K562 (cell line): ENCODE data around the gene MYO18A. TPM values are rescaled to one million over a fixed set of nuclear protein-coding genes. Genes with fewer than 3 reads are reported as not detected.

Source experiments
- ATAC-seq: fragments of 200-7000 bp; cut with Tn5 transposase; 3 replicates; pipeline ENCODE4 v1.9.1; 2020; ENCODE audit warnings: moderate library complexity
- BruUV-seq: library from RNA; stranded (reverse); fragments of 400-500 nt; replicated peaks from 2 replicates; lab custom pipeline; 2021; lab: Mats Ljungman, UMichigan
- CTCF ChIA-PET: fragments of 300-600 bp; formaldehyde crosslinking; extraction: SDS; loops from one replicate; lab custom pipeline; 2021; ENCODE audit warnings: low intra/inter-chr PET ratio; lab: Yijun Ruan, JAX
- POLR2A ChIA-PET: fragments of 300-600, 350-650 bp; sonication (Branson Sonifier 250); formaldehyde crosslinking; extraction: SDS; loops from one replicate; lab custom pipeline; 2021; ENCODE audit warnings: antibody characterized with exemption, inconsistent platforms; lab: Yijun Ruan, JAX
- DNase-seq, 4 experiments: peaks; one replicate each; pipeline versions ENCODE4 v3.0.0 to v3.0.0-alpha.2; 2011 to 2018; ENCODE audit warnings: low spot score in 3 of 4, mixed read lengths in 3 of 4; ENCODE audit errors: extremely low read depth in 1 of 4
- FAIRE-seq: peaks from 2 replicates; lab custom pipeline; 2011; peaks lifted over from hg19 to GRCh38; lab: Jason Lieb, UNC
- H2AFZ ChIP-seq: 2 replicates; pipeline ENCODE4 v1.6.0; 2011; ENCODE audit warnings: low read depth, low read length, control low read depth, inconsistent platforms
- H3K27ac ChIP-seq: fragments of 200-600 bp; 3 replicates; pipeline ENCODE4 v1.8.0; 2011; ENCODE audit warnings: low read depth, mild to moderate bottlenecking, control low read depth, inconsistent platforms, low read length, moderate library complexity, mixed read lengths; ENCODE audit errors: extremely low read depth
- H3K27me3 ChIP-seq, 2 experiments: fragments of 300-600 bp in 1 of 2; 2 replicates in 1 of 2; 3 replicates in 1 of 2; pipeline versions ENCODE4 v1.6.0 to v1.8.0; 2011; ENCODE audit warnings: inconsistent platforms in 2 of 2, low read length in 2 of 2, mild to moderate bottlenecking in 1 of 2, mixed read lengths in 1 of 2, moderate library complexity in 1 of 2; ENCODE audit not compliant: control insufficient read depth in 2 of 2, insufficient read depth in 2 of 2
- H3K36me3 ChIP-seq: fragments of 300-600 bp; 3 replicates; pipeline ENCODE4 v1.8.0; 2011; ENCODE audit warnings: mild to moderate bottlenecking, low read length, inconsistent platforms; ENCODE audit not compliant: control insufficient read depth, insufficient read depth
- H3K4me1 ChIP-seq, 2 experiments: fragments of 200-600 bp in 1 of 2; replicated peaks in 1 of 2; 2 replicates in 1 of 2; 3 replicates in 1 of 2; pipeline versions ENCODE4 v1.5.1 to v1.8.0; 2011; ENCODE audit warnings: inconsistent platforms in 2 of 2, low read length in 2 of 2, mild to moderate bottlenecking in 1 of 2, mixed read lengths in 1 of 2, moderate library complexity in 1 of 2; ENCODE audit not compliant: control insufficient read depth in 2 of 2, insufficient read depth in 2 of 2
- H3K4me2 ChIP-seq: 2 replicates; pipeline ENCODE4 v1.6.1; 2011; ENCODE audit warnings: low read length, control low read depth, inconsistent platforms, mixed read lengths; ENCODE audit not compliant: insufficient read depth
- H3K4me3 ChIP-seq: fragments of 200-600 bp; sonication (generic), shearing (Covaris generic); 2 replicates; pipeline ENCODE4 v1.5.1; 2016; ENCODE audit warnings: control low read depth, inconsistent platforms
- H3K79me2 ChIP-seq: fragments of 200-600 bp; 3 replicates; pipeline ENCODE4 v1.8.0; 2011; ENCODE audit warnings: low read length, inconsistent platforms; ENCODE audit not compliant: control insufficient read depth, insufficient read depth
- H3K9ac ChIP-seq, 2 experiments: 2 replicates each; pipeline versions ENCODE4 v1.6.0 to v1.6.1; 2011; ENCODE audit warnings: low read depth in 2 of 2, low read length in 2 of 2, control low read depth in 1 of 2, inconsistent platforms in 1 of 2, mild to moderate bottlenecking in 1 of 2, mixed read lengths in 1 of 2; ENCODE audit not compliant: insufficient read depth in 1 of 2
- H3K9me1 ChIP-seq: one replicate; pipeline ENCODE4 v1.6.0; 2011; ENCODE audit warnings: inconsistent platforms, mild to moderate bottlenecking, low read length, moderate library complexity; ENCODE audit not compliant: control insufficient read depth, insufficient read depth
- H3K9me3 ChIP-seq: replicated peaks from 2 replicates; pipeline ENCODE4 v1.5.1; 2011; ENCODE audit warnings: low read depth, low read length, inconsistent platforms; ENCODE audit not compliant: control insufficient read depth, insufficient read depth
- H4K20me1 ChIP-seq: replicated peaks from 2 replicates; pipeline ENCODE4 v1.6.1; 2011; ENCODE audit warnings: low read length, inconsistent platforms, mixed read lengths; ENCODE audit not compliant: control insufficient read depth, insufficient read depth
- ELK3 ChIP-seq: fragments of 450-650 bp; formaldehyde crosslinking; IDR thresholded peaks from 2 replicates; pipeline ENCODE4 v1.4.0; 2020; ENCODE audit warnings: mild to moderate bottlenecking
- HSF4 ChIP-seq: fragments of 250-450 bp; sonication (Bioruptor Pico); IDR thresholded peaks from 2 replicates; pipeline ENCODE4 v2.1.2; 2022; ENCODE audit warnings: mild to moderate bottlenecking, moderate library complexity, borderline replicate concordance
- ILK ChIP-seq: fragments of 450-650 bp; IDR thresholded peaks from 2 replicates; pipeline ENCODE4 v1.6.1; 2016; ENCODE audit warnings: missing genetic modification characterization, low read depth, mild to moderate bottlenecking, missing compliant biosample characterization, moderate library complexity, borderline replicate concordance
- IRF2 ChIP-seq: sonication (generic); formaldehyde crosslinking; IDR thresholded peaks from 2 replicates; pipeline ENCODE4 v1.8.1; 2022; ENCODE audit warnings: mild to moderate bottlenecking, missing genetic modification reagents
- L3MBTL2 ChIP-seq: fragments of 450-650 bp; IDR thresholded peaks from 2 replicates; pipeline ENCODE4 v1.6.1; 2016; ENCODE audit warnings: mild to moderate bottlenecking, moderate library complexity
- RBM34 ChIP-seq: fragments of 200-400 bp; formaldehyde crosslinking; IDR thresholded peaks from 2 replicates; pipeline ENCODE4 v1.6.1; 2018; ENCODE audit warnings: low read length, borderline replicate concordance; ENCODE audit not compliant: insufficient read depth
- SMAD1 ChIP-seq: fragments of 150-350 bp; IDR thresholded peaks from 2 replicates; pipeline ENCODE4 v1.6.1; 2014; ENCODE audit warnings: low read length, low read depth; ENCODE audit not compliant: partially characterized antibody
- TOE1 ChIP-seq, 2 experiments: fragments of 450-650 bp in 1 of 2; sonication (generic) in 1 of 2; formaldehyde crosslinking in 1 of 2; IDR thresholded peaks; 2 replicates each; pipeline versions ENCODE4 v1.7.1 to v1.8.0; 2016 to 2022; ENCODE audit warnings: borderline replicate concordance in 2 of 2, mild to moderate bottlenecking in 2 of 2, antibody characterized with exemption in 1 of 2, inconsistent platforms in 1 of 2, low read depth in 1 of 2, missing genetic modification reagents in 1 of 2, moderate library complexity in 1 of 2
- ZNF644 ChIP-seq: fragments of 200-800 bp; sonication (Bioruptor generic); IDR thresholded peaks from 2 replicates; pipeline ENCODE4 v1.6.1; 2016; ENCODE audit warnings: low read depth, missing genetic modification characterization, missing compliant biosample characterization
- ZNF778 ChIP-seq: fragments of 450-650 bp; formaldehyde crosslinking; IDR thresholded peaks from 2 replicates; pipeline ENCODE4 v1.4.0; 2020; ENCODE audit warnings: mild to moderate bottlenecking, moderate library complexity
- ZZZ3 ChIP-seq: fragments of 450-650 bp; IDR thresholded peaks from 2 replicates; pipeline ENCODE4 v1.6.1; 2016; ENCODE audit warnings: antibody characterized with exemption, mild to moderate bottlenecking, moderate library complexity
- WGBS: fragments of 100-300 bp; shearing (Covaris generic); methylation state at CpG from one replicate; pipeline ENCODE4 v1.1.6; 2016; ENCODE audit warnings: low coverage, mixed read lengths; ENCODE audit not compliant: insufficient coverage; ENCODE audit errors: missing lambda C conversion rate; 5-methylcytosine and 5-hydroxymethylcytosine counted together
- in situ Hi-C: fragments of 300-500 bp; cut with MboI; formaldehyde crosslinking; loops from 4 replicates; pipeline ENCODE4 v1.15.0; 2018; ENCODE audit warnings: inconsistent platforms, mixed read lengths
- intact Hi-C: fragments of 100-400 bp; cut with micrococcal nuclease; formaldehyde crosslinking; loops from 2 replicates; pipeline ENCODE4 v1.14.2; 2022
- polyA plus RNA-seq, 8 experiments: library from polyadenylated mRNA; depleted of rRNA in 4 of 8; stranded (reverse) in 5 of 8; unstranded in 3 of 8; fragments of >200 nt; fragmentation: Nextera tagmentation in 2 of 8; fragmentation: Illumina TruSeq in 1 of 8; extraction: Ambion mirVana in 2 of 8; extraction: Trizol in 1 of 8; gene quantifications; 2 replicates each; pipeline versions ENCODE4 v1.2.1 to v1.2.3, GENCODE V29; 2011 to 2014; ENCODE audit warnings: inconsistent platforms in 1 of 8, missing spikeins in 1 of 8
- total RNA-seq, 7 experiments: library from RNA; depleted of rRNA in 6 of 7; stranded (reverse); fragments of >200 nt in 6 of 7; fragmentation: Illumina TruSeq in 2 of 7; extraction: Trizol in 2 of 7; gene quantifications; 2 replicates each; pipeline versions ENCODE4 v1.2.1 to v1.2.3, GENCODE V29; 2011 to 2021; ENCODE audit warnings: low replicate concordance in 1 of 7

Gene MYO18A
- total and polyA plus RNA-seq, 9 of the 15 experiments (the other 6 are each of a cell fraction or from before 2014, with no cell fraction given) = 2.5 to 65.4 (median 17.1) TPM

GRCh38 chr17:29165800-29166506, 14.2 kb downstream of the MYO18A start:
- POLR2A ChIA-PET = interaction anchor here (0.7 to 5.6 kb wide), 2 partner anchors 11 to 16 kb away, joined by 3 to 74 read pairs; partner anchors contain the start of gene MYO18A
- intact Hi-C loops = no loop called here
- 94% methylated on average over 21 of the region's 32 CpGs for WGBS

More at GRCh38 chr17:29165800-29166506, 14.2 kb downstream of the MYO18A start:
- DNase-seq = no peak
- H3K4me2 ChIP-seq = no peak overlapping the region
- H3K9me1 ChIP-seq = peaks cover 8% of the 10 kb centered on the region
- peaks cover 34 to 38% of the 10 kb centered on the region in 2 experiments for H3K4me1 ChIP-seq
- CTCF ChIA-PET = no interaction called here
- H3K9me3 ChIP-seq = no peaks in the 10 kb centered on the region
- peaks cover 61% of the 10 kb centered on the region for H3K36me3 ChIP-seq
- H3K9ac ChIP-seq = peak overlapping the region in 1 of 2 experiments; percentile 56; a peak in 1 of 4 replicates
- ATAC-seq = no peak
- no peak overlapping the region for H3K27ac ChIP-seq
- TF ChIP-seq RBM34 (no peak), TOE1 (IDR thresholded peaks at IDR 0.05; ENCODE audit: borderline replicate concordance) (no peak), TOE1 (CRISPR knock-in tag; IDR thresholded peaks at IDR 0.05; ENCODE audit: borderline replicate concordance, low read depth) (no peak), L3MBTL2 (no peak), HSF4 (no peak), ELK3 (CRISPR knock-in tag) (no peak), ZNF644 (tag) (no peak), IRF2 (no peak), SMAD1 (no peak), ILK (tag) (no peak), ZNF778 (CRISPR knock-in tag) (no peak), ZZZ3 (no peak)
- peaks cover 69% of the 10 kb centered on the region for H3K79me2 ChIP-seq
- BruUV-seq = TSS peak; percentile 18
- no peak overlapping the region for H3K4me3 ChIP-seq
- in situ Hi-C loops = no loop called here
- no peaks in the 10 kb centered on the region for H3K27me3 ChIP-seq
- H4K20me1 ChIP-seq = peaks cover 13% of the 10 kb centered on the region
- H2AFZ ChIP-seq = no peak overlapping the region
- no peak for FAIRE-seq
